SW480 (cell line): Measurements from ENCODE around the gene DNAJC10.
A peak's percentile ranks its signal among the peaks of the same experiment; 100 is the strongest.
"Not testable (repeated sequence)": the region's sequence is repeated elsewhere in the genome, so short reads cannot be mapped to it uniquely, and the experiment has no call there.

Source experiments
- DNase-seq: peaks from one replicate; pipeline ENCODE4 v3.0.0-alpha.2; 2016; ENCODE audit warnings: low spot score

Gene DNAJC10

DNA sequence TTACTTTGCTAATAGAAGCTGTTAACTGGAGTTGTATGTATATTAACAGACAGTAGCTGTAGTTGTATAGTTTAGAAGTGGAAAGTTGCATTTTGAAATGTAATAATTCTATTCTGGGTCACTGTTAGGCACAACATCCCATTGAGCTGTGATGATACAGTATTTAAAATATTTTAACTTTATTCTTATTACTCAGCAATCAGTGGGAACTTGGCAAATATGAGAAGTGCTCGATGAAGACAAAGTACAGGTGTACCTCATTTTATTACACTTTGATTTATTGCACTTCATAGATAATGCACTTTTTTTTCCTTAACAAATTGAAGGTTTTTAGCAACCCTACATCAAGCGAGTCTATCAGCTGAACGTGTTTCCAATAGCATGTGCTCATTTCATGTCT lies 8.6 kb downstream of the DNAJC10 start:
- no peak for DNase-seq

- DNase-seq = no peak
Measured at GRCh38 chr2:182726473-182726872, 10.4 kb downstream of the DNAJC10 start.

GRCh38 chr2:182728014-182728413 lies 12.0 kb downstream of the DNAJC10 start:
- no peak for DNase-seq

DNA sequence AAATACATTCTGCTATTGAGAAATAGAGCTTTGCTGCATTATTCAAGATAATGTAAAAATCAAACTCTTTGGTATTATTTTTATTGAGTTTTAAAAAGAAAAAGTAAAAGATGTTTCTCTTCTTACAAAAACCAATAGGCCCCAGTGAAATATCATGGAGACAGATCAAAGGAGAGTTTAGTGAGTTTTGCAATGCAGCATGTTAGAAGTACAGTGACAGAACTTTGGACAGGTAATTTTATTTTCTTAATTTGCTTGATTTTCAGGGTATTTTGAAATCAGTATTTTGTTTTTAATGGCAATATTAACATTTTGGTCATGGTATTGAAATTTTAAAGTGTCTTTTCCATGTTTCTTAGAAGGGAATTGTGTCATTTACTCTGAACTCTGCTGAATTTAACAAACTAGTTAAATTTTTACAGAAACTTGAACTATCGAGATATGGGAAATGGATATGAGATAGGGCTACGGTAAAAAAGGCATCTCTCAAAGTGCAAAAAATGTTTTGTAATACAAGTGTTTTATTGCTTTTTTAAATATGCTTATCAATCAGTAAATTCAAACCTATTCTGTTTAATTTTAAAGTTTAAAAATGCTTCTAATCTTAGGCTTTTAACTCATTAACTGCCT lies 13.8 kb downstream of the DNAJC10 start:
- no peak for DNase-seq

- DNase-seq = no peak
Measured at GRCh38 chr2:182730486-182730885, 14.4 kb downstream of the DNAJC10 start.

DNA sequence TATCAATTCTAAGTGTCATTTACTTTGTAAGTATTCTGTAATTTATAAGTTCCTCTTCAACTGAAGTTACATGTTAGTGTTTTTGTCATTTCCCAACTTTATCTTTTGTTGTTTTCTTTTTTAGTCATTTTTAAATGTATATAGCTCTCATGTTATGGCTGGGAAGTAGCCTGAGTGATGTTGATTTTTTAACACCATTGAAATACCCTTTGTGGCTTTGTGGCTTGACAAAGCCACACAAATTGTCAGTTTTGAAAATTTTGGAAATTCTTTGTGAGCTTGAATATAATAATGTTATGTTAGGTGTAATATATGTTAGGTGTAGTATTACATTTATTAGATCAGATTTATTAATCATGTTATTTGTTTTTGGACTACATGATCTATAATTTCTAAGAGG lies 16.7 kb downstream of the DNAJC10 start:
- no peak for DNase-seq

DNA sequence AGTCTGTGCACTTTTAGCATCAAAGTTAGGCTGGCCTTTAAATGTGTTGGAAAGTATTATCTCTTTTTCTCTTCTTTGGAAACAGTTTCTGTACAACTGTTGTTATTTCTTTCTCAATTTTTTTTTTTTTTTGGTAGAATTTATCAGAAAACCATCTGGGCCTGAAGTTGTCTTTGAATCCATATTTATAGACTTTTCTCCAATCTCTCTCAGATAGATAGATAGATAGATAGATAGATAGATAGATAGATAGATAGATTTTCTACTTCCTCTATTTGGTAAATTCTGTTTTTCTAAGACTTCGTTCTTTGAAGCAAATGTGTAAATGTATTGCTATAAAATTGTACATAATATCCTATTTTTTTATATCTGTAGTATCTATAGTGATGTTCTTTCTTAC lies 17.5 kb downstream of the DNAJC10 start:
- DNase-seq = no peak

- DNase-seq = not testable (repeated sequence)
Measured at GRCh38 chr2:182736856-182737255, 20.8 kb downstream of the DNAJC10 start.

DNA sequence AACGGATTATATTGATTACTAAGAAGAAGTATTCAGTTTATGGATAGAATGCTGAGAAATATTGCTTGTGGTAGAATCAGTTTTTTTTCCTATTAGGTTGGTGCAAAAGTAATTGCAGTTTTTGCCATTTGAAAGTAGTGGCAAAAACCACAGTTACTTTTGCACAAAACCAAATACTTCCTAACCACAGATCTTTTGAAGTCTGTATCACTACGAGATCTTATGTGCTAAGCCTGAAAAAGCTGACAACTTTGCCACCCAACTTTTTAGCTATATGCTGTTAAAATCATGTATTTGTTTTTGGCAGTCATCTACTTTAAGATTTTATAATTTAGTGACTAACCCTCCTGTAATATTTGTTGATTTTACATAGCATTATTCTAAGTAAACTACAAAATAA lies 24.6 kb downstream of the DNAJC10 start:
- DNase-seq = peak; percentile 2

DNA sequence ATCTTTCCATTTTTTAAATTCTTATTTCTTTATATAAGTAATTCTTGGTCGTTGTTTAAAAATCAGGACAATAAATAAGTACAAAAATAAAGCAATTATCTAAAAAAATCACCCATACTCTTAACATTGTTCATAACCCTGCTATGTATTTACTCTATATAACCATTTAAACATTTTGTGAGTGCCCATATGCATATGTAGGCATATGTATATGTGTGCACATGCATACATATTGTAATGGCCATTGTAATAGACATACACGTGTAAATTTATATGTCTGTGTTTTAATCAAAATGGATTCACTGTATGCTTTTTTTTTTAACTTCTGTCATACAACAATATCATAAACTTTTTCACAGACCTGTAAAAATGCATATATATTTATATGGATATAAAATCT lies 25.6 kb downstream of the DNAJC10 start:
- DNase-seq = no peak

DNA sequence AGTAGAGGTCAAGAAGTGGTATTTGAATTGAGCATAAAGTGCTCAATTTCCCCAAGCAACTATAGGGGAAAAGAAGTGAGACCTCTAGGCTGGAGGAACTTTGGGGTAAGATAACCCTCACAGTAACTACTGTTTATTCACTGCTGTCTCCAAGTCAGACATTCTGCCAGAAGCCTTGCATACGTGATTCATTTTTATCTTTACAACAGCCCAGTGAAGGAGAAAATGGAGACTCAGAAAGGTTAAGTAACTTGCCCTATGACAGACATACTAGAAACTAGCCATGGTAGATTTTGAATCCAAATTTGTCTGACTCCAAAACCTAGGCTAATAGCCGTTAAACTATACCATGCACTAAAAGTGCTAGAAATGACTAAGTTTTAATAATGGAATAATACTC lies 28.4 kb downstream of the DNAJC10 start:
- no peak for DNase-seq

DNA sequence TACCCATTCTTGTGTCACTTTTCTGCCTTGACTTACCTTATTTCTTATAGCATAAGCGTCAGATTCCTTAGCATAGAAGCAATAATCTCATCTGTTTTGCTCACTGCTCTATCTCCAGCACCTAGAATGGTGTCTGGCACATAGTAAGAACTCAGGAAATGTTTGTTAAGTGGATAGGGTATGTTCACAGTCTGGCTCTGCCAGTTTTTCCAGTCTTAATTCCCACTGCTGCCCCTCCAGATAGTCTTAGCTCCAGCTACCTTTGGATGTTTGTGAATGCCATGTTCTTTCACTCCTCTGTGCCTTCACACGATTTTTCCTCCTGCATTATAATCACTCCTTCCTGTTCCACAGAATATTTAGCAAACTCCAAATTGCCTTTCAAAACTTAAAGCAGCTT lies 29.0 kb downstream of the DNAJC10 start:
- no peak for DNase-seq

DNA sequence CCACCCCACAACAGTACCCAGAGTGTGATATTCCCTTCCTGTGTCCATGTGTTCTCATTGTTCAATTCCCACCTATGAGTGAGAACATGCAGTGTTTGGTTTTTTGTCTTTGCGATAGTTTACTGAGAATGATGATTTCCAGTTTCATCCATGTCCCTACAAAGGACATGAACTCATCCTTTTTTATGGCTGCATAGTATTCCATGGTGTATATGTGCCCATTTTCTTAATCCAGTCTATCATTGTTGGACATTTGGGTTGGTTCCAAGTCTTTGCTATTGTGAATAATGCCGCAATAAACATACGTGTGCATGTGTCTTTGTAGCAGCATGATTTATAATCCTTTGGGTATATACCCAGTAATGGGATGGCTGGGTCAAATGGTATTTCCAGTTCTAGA lies 29.8 kb downstream of the DNAJC10 start:
- not testable (repeated sequence) for DNase-seq

- no peak for DNase-seq
Measured at GRCh38 chr2:182754231-182754630, 38.2 kb downstream of the DNAJC10 start.

DNA sequence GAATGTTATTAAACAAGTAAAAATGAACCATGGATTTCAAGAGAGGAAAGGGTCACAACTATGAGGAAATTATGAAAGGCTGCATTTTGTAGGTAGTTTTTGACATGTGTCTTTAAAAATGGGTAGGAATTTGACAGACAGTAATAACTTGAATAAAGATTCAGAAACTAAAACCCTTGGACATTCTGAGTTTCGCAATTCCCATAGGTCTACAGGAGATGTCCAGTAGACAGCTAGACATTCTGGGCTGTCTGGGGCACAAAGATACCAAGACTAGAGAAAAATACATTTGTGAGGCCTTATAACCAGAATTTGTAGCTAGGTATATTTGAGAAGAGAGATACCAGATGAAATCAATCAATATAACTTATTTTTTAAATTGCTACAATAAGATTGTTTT lies 42.3 kb downstream of the DNAJC10 start:
- DNase-seq = no peak

DNA sequence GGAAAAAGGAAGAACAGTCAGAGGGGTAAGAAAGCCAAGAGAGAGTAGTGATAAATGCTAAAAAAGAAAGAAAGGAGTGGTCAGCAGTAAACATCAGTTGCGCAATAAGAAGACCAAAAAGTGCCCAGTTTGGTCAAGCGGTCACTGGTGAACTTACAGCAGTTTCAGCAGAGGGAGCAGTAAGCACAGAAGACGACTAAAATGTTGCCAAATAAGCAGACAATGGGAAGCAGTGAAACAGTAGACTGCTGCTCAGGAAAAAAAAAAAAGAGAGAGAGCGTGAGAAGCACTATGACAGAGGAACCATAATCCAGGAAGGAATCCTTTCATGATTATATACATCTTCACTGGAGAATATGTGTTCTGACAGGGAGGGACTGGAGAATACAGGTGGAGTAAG lies 45.8 kb downstream of the DNAJC10 start:
- DNase-seq = no peak

DNA sequence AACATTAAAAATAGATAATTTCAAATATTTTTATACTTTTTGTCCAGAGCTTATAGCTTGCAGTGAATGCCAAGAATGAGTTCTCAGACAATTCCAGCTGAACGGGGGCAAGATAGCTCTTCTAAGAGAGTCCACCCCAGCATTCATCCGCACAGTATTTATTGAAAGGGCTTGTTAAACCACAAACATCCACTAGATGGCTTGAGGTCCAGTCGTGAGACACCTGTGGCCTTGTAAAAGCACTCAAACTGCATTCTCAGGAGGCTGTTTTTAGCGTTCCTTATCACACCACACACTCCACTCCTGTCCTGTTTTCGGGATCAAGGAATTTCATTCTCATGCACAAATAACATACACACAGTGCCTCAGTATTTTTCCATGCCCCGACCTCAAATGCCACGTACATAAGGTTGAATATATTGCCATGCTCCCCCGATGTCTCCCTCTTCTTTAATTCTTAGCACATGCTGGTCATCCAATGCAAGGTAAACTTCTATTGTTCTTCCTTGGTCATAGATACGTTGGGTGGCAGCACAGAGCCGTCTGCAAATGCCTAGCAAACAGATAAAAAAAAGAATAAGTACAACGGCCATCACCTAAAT lies 47.4 kb downstream of the DNAJC10 start:
- DNase-seq = peak; percentile 21

DNA sequence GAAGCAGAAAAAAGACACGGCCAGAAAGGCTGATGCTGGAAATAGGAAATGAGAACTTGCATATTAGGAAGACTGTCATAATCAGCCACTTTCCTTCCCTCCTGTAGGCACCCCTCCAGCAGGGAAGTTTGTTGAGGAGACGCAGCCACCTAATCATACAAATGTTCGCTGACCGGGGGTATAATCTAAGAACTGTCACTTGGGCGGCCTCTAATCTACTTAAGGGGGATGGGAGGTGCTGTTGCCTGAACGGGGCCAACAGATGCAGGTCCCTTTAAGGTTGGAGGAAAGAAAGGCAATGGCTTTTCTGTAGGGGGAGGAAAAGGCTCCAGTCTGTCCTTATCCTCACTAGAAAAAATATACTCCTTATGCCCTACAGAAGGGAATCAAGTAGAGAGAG lies 50.6 kb downstream of the DNAJC10 start:
- no peak for DNase-seq

DNA sequence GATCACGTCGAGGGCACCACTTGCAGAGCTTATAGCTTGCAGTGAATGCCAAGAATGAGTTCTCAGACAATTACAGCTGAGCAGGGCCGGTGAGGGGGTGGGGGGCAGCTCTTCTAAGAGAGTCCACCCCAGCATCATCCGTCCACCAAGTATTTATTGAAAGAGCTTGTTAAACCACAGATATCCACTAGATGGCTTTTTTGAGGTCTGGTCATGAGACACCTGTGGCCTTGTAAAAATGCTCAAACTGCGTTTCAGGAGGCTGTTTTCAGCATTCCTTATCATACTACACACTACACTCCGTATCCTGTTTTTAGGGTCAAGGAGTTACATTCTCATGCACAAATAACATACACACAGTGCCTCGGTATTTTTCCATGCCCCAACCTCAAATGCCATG lies 51.5 kb downstream of the DNAJC10 start:
- DNase-seq = peak; percentile 21

DNA sequence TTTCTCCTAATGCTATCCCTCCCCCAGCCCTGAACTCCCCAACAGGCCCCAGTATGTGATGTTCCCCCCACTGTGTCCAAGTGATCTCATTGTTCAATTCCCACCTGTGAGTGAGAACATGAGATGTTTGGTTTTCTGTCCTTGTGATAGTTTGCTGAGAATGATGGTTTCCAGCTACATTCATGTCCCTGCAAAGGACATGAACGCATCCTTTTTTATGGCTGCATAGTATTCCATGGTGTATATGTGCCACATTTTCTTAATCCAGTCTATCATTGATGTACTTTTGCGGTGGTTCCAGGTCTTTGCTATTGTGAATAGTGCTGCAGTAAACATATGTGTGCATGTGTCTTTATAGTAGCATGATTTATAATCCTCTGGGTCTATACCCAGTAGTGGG lies 52.9 kb downstream of the DNAJC10 start:
- DNase-seq = not testable (repeated sequence)

- DNase-seq = no peak
Measured at GRCh38 chr2:182779323-182779722, 63.3 kb downstream of the DNAJC10 start.

DNA sequence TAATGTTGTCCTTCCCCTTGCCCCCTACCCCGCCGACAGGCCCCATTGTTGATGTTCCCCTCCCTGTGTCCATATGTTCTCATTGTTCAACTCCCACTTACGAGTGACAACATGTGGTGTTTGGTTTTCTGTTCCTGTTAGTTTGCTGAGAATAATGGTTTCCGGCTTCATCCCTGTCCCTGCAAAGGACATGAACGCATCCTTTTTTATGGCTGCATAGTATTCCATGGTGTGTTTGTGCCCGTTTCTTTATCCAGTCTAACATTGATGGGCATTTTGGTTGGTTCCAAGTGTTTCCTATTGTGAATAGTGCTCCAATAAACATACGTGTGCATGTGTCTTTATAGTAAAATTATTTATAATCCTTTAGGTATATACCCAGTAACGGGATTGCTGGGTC lies 65.0 kb downstream of the DNAJC10 start:
- DNase-seq = not testable (repeated sequence)

- DNase-seq = not testable (repeated sequence)
Measured at GRCh38 chr2:182782686-182783085, 66.6 kb downstream of the DNAJC10 start.

DNA sequence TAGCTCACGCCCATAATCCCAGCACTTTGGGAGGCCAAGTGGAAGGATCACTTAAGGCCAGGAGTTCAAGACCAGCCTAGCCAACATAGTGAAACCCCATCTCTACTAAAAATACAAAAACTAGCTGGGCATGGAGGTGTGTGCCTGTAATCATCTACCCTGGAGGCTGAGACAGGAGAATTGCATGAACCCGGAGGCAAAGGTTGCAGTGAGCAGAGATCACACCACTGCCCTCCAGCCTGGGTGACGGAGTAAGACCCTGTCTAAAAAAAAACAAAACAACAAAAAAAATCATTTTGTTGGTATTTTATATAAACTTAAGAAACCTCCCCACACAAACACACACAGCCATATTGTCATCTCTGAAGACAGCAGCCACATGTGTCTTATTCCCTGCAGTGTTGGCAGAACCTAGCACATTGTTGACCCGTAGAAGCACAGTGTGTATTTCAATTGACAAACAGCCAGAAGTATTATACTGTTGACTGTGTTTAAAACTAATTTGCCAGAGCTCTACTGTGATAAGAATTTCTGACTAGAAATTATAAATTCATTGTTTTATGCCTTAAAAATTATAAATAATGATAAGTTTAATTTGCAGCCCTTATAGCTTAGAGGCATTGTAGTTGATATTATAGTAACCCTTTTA lies 68.1 kb downstream of the DNAJC10 start:
- DNase-seq = no peak
